ENCODE data around the gene CDH4. TPM values are rescaled to one million over a fixed set of nuclear protein-coding genes. Genes with fewer than 3 reads are reported as not detected.

Gene CDH4
- total and polyA plus RNA-seq, 2 of the 4 experiments (the other 2 are of a cell fraction), result 1.6 to 3.5 TPM

GRCh38 chr20:61718361-61719005 is 466.4 kb downstream of the CDH4 start:
- 86% methylated on average over 5 of the region's 11 CpGs; no CpG with 5 or more reads in 1 of the 2 experiments for WGBS, 2 experiments (ENCODE audit: extremely low coverage in 2 of 2, insufficient read length in 1 of 2)
- Histone ChIP-seq H3K56ac (ENCODE audit: extremely low read depth, insufficient read depth, low read length) (no peak overlapping the region), H3K4me3 (ENCODE audit: insufficient read depth, low read depth, low read length) (no peak overlapping the region), H4K8ac (ENCODE audit: low read depth in 2 of 2, low read length in 2 of 2) (no peak overlapping the region), H2AK9ac (replicated peaks; ENCODE audit: low read depth, low read length, poor library complexity) (no peak overlapping the region), H3K23ac (ENCODE audit: low read depth, low read length) (no peak overlapping the region), H2BK120ac (ENCODE audit: low read depth, low read length) (no peak overlapping the region), H3K4ac (ENCODE audit: low read depth, low read length) (no peak overlapping the region), H3K9me1 (ENCODE audit: insufficient read depth, low read length) (no peaks in the 10 kb centered on the region), H3K14ac (replicated peaks; ENCODE audit: low read depth, low read length) (no peak overlapping the region), H3K27ac (ENCODE audit: insufficient read depth, low read length) (no peak overlapping the region), H4K5ac (ENCODE audit: low read depth, low read length) (no peak overlapping the region), H4K91ac (ENCODE audit: insufficient read depth, low read depth, low read length) (no peak overlapping the region), H3K4me1 (ENCODE audit: control insufficient read depth, insufficient read depth, low read length) (no peaks in the 10 kb centered on the region), H2BK5ac (ENCODE audit: low read depth, low read length, poor library complexity, severe bottlenecking) (no peak overlapping the region), H3K9me3 (ENCODE audit: control insufficient read depth, insufficient read depth, low read length) (peaks cover 25% of the 10 kb centered on the region), H2AFZ (replicated peaks; ENCODE audit: low read length, poor library complexity) (no peak overlapping the region), H3K79me1 (ENCODE audit: low read depth in 1 of 2, low read length in 2 of 2) (no peaks in the 10 kb centered on the region), H2BK20ac (ENCODE audit: low read depth, low read length) (no peak overlapping the region), H2BK15ac (ENCODE audit: low read depth, low read length) (no peak overlapping the region), H3K18ac (ENCODE audit: low read depth, low read length) (no peak overlapping the region), H3K4me2 (ENCODE audit: low read depth, low read length) (no peak overlapping the region), H4K20me1 (ENCODE audit: insufficient read depth, low read length) (no peaks in the 10 kb centered on the region), H3K27me3 (ENCODE audit: control insufficient read depth, insufficient read depth, low read length) (no peaks in the 10 kb centered on the region; the same call in 1 of the 2 replicates), H3K9ac (ENCODE audit: low read depth, low read length) (no peak overlapping the region), H2AK5ac (ENCODE audit: low read depth, low read length) (no peak overlapping the region), H3K36me3 (ENCODE audit: control insufficient read depth, insufficient read depth, low read length) (no peaks in the 10 kb centered on the region)
- ChIA-PET POLR2A (ENCODE audit: unreplicated experiment) (no interaction called here), CTCF (no interaction called here)
- no peak for TF ChIP-seq CTCF (conservative IDR thresholded peaks at IDR 0.05; ENCODE audit: low read depth, low read length)
- no peak for TF ChIP-seq CEBPB (IDR thresholded peaks at IDR 0.05; ENCODE audit: low read depth, low read length)
- TF ChIP-seq BHLHE40 (IDR thresholded peaks at IDR 0.05; ENCODE audit: low read depth, low read length), result no peak
- no peak for TF ChIP-seq NFE2L2 (IDR thresholded peaks at IDR 0.05; ENCODE audit: low read depth, low read length)
- no peak for TF ChIP-seq MAFK (IDR thresholded peaks at IDR 0.05; ENCODE audit: low read depth, low read length)
- TF ChIP-seq FOS (IDR thresholded peaks at IDR 0.05; ENCODE audit: low read depth, low read length), result no peak
- TF ChIP-seq POLR2A (IDR thresholded peaks at IDR 0.05; ENCODE audit: low read depth, low read length), result no peak
- no peak for TF ChIP-seq RAD21 (IDR thresholded peaks at IDR 0.05; ENCODE audit: low read length)
- dilution Hi-C loops (cut with HindIII; ENCODE audit: low sequenced_read_pairs, unreplicated experiment), result no loop called here
- ATAC-seq (ENCODE audit: low read depth) (no peak), DNase-seq (no peak)
- no TSS peak for BruUV-seq (replicated peaks)
- in situ Hi-C loops (cut with MboI; ENCODE audit: low sequenced_read_pairs), result no loop called here
- intact Hi-C loops (cut with micrococcal nuclease), result no loop called here

All from IMR-90 (cell line).